ENCODE measurements around the gene SLC12A6. TPM values are rescaled to one million over a fixed set of nuclear protein-coding genes. Genes with fewer than 3 reads are reported as not detected.

Gene SLC12A6
- total RNA-seq, 2 donors from 2014 or later, result 13.8 to 18.8 TPM

DNA sequence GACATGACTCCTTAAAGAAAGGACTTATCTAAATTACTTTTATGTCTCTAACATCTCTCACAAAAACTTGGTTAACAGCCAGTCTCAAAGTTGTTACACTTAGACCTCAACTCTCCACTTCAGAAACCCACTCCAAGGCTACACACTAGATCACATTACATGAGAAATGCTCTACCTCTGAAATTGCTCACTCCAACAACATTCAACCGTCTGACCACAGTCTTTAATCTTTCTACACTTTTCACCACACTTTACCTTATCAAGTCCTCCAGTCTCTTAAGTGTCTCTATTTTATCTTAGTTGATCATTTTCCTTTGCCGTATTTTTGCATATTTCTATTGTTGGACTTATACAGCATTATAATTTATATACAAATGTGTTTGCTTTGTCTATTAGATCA lies 5.8 kb downstream of the SLC12A6 start:
- Histone ChIP-seq H3K4me3 (no peak overlapping the region), H3K9me3 (no peaks in the 10 kb centered on the region), H3K27ac (no peak overlapping the region), H3K27me3 (no peaks in the 10 kb centered on the region), H3K4me1 (no peaks in the 10 kb centered on the region), H3K9ac (ENCODE audit: low read depth in 2 of 2, low read length in 2 of 2) (no peak overlapping the region), H3K36me3 (no peaks in the 10 kb centered on the region)
- TF ChIP-seq, protein P1, sequence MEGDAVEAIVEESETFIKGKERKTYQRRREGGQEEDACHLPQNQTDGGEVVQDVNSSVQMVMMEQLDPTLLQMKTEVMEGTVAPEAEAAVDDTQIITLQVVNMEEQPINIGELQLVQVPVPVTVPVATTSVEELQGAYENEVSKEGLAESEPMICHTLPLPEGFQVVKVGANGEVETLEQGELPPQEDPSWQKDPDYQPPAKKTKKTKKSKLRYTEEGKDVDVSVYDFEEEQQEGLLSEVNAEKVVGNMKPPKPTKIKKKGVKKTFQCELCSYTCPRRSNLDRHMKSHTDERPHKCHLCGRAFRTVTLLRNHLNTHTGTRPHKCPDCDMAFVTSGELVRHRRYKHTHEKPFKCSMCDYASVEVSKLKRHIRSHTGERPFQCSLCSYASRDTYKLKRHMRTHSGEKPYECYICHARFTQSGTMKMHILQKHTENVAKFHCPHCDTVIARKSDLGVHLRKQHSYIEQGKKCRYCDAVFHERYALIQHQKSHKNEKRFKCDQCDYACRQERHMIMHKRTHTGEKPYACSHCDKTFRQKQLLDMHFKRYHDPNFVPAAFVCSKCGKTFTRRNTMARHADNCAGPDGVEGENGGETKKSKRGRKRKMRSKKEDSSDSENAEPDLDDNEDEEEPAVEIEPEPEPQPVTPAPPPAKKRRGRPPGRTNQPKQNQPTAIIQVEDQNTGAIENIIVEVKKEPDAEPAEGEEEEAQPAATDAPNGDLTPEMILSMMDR (IDR thresholded peaks at IDR 0.05), result no peak
- intact Hi-C loops (cut with DNase I), result no loop called here
- DNase-seq, result no peak

DNA sequence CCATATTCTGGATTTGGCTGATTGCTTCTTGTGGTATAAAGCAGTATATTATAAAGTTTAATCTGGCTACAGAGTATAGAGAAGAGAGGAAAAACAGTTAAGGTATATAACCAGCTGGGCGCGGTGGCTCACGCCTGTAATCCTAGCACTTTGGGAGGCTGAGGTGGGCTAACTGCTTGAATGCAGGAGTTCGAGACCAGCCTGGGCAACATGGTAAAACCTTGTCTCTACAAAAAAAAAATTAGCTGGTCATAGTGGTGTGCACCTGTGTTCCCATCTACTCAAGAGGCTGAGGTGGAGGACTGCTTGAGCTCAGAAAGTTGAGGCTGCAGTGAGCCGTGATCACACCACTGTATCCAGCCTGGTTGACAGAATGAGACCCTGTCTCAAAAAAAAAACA lies 7.3 kb downstream of the SLC12A6 start:
- TF ChIP-seq, protein P1 (IDR thresholded peaks at IDR 0.05), result no peak
- intact Hi-C loops (cut with DNase I), result no loop called here
- no peak for DNase-seq
- H3K9ac ChIP-seq (ENCODE audit: low read depth in 2 of 2, low read length in 2 of 2), result no peak overlapping the region
- H3K9me3 ChIP-seq, result no peaks in the 10 kb centered on the region
- no peaks in the 10 kb centered on the region for H3K36me3 ChIP-seq
- no peaks in the 10 kb centered on the region for H3K4me1 ChIP-seq
- H3K4me3 ChIP-seq, result no peak overlapping the region
- H3K27ac ChIP-seq, result no peak overlapping the region
- H3K27me3 ChIP-seq, result no peaks in the 10 kb centered on the region

DNA sequence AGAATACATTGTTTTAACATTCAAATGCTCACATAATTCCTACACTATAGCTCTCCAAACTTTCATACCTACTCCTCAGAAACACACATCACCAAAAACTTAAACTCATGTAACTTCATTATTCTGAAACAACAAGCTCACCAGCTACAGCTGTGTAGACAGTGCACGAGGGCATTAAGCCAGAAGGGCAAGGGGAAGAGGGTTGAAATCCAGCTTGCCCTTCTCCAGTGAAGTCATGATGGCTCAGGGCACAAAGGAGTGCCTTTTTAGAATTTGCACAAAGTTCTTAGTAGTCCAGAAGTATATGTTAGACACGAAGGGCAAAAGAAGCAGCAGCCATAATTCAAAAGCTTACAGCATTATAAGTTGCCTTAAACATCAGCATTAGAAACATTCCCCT lies 8.6 kb downstream of the SLC12A6 start:
- TF ChIP-seq, protein P1 (IDR thresholded peaks at IDR 0.05), result no peak
- Histone ChIP-seq H3K27me3 (no peaks in the 10 kb centered on the region), H3K9ac (ENCODE audit: low read depth in 2 of 2, low read length in 2 of 2) (no peak overlapping the region), H3K4me3 (no peak overlapping the region), H3K36me3 (no peaks in the 10 kb centered on the region), H3K9me3 (no peaks in the 10 kb centered on the region), H3K4me1 (no peaks in the 10 kb centered on the region), H3K27ac (no peak overlapping the region)
- intact Hi-C loops (cut with DNase I), result no loop called here
- no peak for DNase-seq

DNA sequence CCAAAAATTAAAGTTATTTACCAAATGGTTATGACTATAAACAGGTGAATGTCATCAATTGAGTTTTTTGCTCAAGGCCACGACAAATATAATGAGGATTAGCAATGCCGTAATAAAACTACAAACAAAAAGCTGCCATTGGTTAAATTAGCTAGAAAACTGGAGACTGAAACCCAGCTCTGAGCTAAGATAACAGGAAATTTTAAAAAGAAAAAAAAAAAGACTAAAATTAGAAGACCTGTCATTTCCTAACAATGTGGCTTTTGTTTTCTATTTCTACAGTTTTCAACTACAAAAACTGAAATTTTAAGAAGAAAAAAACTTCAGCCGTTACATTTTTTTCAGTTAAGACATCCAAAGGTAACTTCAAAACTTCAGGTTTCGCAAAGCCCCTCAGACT lies 9.7 kb downstream of the SLC12A6 start:
- H3K36me3 ChIP-seq, result no peaks in the 10 kb centered on the region
- H3K4me1 ChIP-seq, result no peaks in the 10 kb centered on the region
- no peaks in the 10 kb centered on the region for H3K9me3 ChIP-seq
- DNase-seq, result no peak
- no peak overlapping the region for H3K4me3 ChIP-seq
- H3K27me3 ChIP-seq, result no peaks in the 10 kb centered on the region
- TF ChIP-seq, protein P1 (IDR thresholded peaks at IDR 0.05), result no peak
- intact Hi-C loops (cut with DNase I), result no loop called here
- H3K9ac ChIP-seq (ENCODE audit: low read depth in 2 of 2, low read length in 2 of 2), result no peak overlapping the region
- no peak overlapping the region for H3K27ac ChIP-seq

DNA sequence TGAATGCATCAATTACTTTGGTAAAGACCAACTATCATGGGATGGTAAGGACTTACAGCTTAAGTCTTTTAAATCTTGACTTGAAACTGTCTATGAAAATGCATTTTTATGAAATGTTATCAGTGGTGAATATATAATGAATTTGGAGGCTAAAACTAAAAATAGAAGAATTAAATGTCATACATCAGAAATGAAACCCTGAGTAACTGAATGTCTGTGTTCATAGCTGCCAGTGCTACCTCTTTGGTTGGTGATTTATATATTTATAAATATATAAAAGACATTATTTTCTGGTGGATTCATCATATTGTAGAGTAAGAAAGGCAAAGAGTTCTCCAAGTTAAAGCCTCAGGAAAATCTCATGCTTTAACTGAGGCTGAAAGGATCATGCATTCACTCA lies 12.2 kb downstream of the SLC12A6 start:
- intact Hi-C loops (cut with DNase I), result no loop called here
- TF ChIP-seq, protein P1 (IDR thresholded peaks at IDR 0.05), result no peak
- H3K9ac ChIP-seq (ENCODE audit: low read depth in 2 of 2, low read length in 2 of 2), result no peak overlapping the region
- no peaks in the 10 kb centered on the region for H3K27me3 ChIP-seq
- H3K27ac ChIP-seq, result no peak overlapping the region
- no peaks in the 10 kb centered on the region for H3K9me3 ChIP-seq
- no peak for DNase-seq
- H3K36me3 ChIP-seq, result no peaks in the 10 kb centered on the region
- no peaks in the 10 kb centered on the region for H3K4me1 ChIP-seq
- no peak overlapping the region for H3K4me3 ChIP-seq

DNA sequence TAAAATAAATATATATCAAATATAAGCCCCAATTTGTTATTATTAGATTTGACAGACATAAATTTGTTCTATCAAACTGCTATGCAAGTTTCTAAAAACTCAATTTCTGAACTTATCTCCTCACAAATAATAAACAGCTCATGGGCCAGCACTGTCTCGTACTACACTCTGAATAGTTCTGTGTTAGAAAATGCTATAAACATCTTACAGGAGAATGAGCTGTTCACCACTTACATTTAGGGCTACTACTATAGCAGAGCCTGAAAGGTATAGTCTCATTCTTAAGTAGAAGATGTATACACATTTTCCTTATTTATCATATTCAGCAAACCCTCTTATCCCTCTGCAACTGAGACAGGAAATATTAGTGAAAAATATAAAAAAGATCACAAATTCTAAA lies 12.6 kb downstream of the SLC12A6 start:
- DNase-seq, result no peak
- Histone ChIP-seq H3K4me3 (no peak overlapping the region), H3K4me1 (no peaks in the 10 kb centered on the region), H3K27me3 (no peaks in the 10 kb centered on the region), H3K9ac (ENCODE audit: low read depth in 2 of 2, low read length in 2 of 2) (no peak overlapping the region), H3K9me3 (no peaks in the 10 kb centered on the region), H3K27ac (no peak overlapping the region), H3K36me3 (no peaks in the 10 kb centered on the region)
- TF ChIP-seq, protein P1 (IDR thresholded peaks at IDR 0.05), result no peak
- intact Hi-C loops (cut with DNase I), result no loop called here

Data from colonic mucosa (tissue), 4 donors.